Fibroblast of pulmonary artery (primary cell): ENCODE data around the gene BABAM2.

ENCODE experiments used
- DNase-seq: peaks from one replicate; pipeline ENCODE4 v3.0.0-alpha.2; 2010; ENCODE audit warnings: low read depth
- H3K4me3 ChIP-seq: replicated peaks from 2 replicates; pipeline ENCODE4 v1.5.1; 2011; ENCODE audit warnings: low read depth, mild to moderate bottlenecking, control low read depth, low read length, moderate library complexity
- TF ChIP-seq, protein P1 (sequence below): IDR thresholded peaks from 2 replicates; pipeline ENCODE4 v1.5.1; 2011; ENCODE audit warnings: mild to moderate bottlenecking, control low read depth, low read length, inconsistent platforms; ENCODE audit errors: missing control alignments

BABAM2 gene

GRCh38 chr2:27890146-27890923 is at the start of gene BABAM2, which contains the start of gene RBKS:
TSS of gene BABAM2 (plus strand) at chr2:27890729. CDS start at chr2:27894557, 3,828 bp downstream.
TSS of gene RBKS (minus strand) at chr2:27890387. CDS start at chr2:27890345, 42 bp downstream.
- peak within 1 kb of the TSS; percentile 79 for H3K4me3 ChIP-seq
- DNase-seq, result peak; percentile 84
- TF ChIP-seq, protein P1, sequence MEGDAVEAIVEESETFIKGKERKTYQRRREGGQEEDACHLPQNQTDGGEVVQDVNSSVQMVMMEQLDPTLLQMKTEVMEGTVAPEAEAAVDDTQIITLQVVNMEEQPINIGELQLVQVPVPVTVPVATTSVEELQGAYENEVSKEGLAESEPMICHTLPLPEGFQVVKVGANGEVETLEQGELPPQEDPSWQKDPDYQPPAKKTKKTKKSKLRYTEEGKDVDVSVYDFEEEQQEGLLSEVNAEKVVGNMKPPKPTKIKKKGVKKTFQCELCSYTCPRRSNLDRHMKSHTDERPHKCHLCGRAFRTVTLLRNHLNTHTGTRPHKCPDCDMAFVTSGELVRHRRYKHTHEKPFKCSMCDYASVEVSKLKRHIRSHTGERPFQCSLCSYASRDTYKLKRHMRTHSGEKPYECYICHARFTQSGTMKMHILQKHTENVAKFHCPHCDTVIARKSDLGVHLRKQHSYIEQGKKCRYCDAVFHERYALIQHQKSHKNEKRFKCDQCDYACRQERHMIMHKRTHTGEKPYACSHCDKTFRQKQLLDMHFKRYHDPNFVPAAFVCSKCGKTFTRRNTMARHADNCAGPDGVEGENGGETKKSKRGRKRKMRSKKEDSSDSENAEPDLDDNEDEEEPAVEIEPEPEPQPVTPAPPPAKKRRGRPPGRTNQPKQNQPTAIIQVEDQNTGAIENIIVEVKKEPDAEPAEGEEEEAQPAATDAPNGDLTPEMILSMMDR, result no peak

- no peak for DNase-seq
- TF ChIP-seq, protein P1, result no peak
- H3K4me3 ChIP-seq, result no peak overlapping the region
These were observed 47.6 kb upstream of the BABAM2 start for GRCh38 chr2:27842894-27843293.

DNA sequence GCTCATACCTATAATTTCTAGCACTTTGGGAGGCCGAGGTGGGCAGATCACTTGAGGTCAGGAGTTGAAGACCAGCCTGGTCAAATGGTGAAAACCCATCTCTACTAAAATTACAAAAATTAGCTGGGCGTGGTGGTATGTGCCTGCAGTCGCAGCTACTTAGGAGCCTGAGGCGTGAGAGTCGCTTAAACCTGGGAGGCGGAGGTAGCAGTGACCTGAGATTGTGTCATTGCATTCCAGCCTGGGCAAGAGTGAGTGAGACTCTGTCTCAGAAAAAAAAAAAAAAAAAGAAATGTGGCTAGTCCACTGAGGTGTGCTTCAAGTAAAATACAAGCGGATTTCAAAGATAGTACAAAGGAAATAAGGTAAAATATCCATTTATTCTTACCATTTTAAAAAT is 46.5 kb upstream of the BABAM2 start:
- H3K4me3 ChIP-seq, result no peak overlapping the region
- TF ChIP-seq, protein P1, result no peak
- no peak for DNase-seq

DNA sequence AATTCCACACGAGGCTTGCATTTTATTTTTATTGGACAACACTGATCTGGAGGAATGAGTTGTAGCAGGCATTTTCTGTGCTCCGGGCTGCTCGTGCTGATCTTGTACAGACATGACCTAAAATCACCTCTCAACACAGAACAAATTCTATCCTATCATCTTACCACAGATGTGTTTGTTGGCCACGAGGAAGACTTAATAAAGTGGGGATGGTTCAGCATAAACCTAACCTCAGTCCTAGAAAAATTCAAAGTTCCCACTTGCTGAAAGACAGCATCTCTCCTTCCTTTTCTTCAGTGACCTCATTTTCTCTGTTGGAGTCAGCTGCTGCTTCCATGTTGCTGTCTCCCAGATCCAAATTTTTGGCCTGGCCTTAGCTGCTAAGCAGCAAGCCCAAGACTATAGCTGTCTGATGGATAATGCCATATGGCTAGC is 45.7 kb upstream of the BABAM2 start:
- no peak for DNase-seq
- TF ChIP-seq, protein P1, result no peak
- no peak overlapping the region for H3K4me3 ChIP-seq

DNA sequence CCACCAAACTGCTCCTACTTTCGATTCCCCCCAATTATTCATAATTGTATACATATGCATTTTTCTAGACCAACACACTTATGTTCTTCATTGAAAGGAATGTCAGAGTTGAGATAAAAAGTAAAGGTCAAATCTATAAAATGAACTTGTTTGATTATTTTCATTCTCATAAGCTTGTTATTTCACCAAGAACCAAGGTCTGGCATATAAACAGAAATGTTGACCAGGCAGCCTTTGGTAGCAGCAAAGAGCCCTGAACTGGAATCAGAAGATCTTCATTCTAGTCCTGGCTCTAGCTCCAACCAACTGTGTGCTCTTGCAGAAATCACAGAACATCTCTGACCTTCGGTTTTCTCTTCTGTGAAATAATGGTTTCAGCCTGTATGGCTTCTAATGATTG is 43.2 kb upstream of the BABAM2 start:
- no peak for DNase-seq
- H3K4me3 ChIP-seq, result no peak overlapping the region
- TF ChIP-seq, protein P1, result no peak

GRCh38 chr2:27849558-27850205 is 40.8 kb upstream of the BABAM2 start:
- TF ChIP-seq, protein P1, result no peak
- no peak overlapping the region for H3K4me3 ChIP-seq
- DNase-seq, result no peak
